Suprapubic skin (tissue), 3 donors: ENCODE measurements around the gene BRK1.

Source experiments
- EP300 ChIP-seq: sonication (generic); formaldehyde crosslinking; IDR thresholded peaks from one replicate; pipeline ENCODE4 v1.6.1; 2017; ENCODE audit warnings: antibody characterized with exemption
- POLR2A ChIP-seq, 2 donors: fragments of 450-650 bp; IDR thresholded peaks; one replicate each; pipeline ENCODE4 v1.6.1; 2017; ENCODE audit warnings: antibody characterized with exemption in 2 of 2, mild to moderate bottlenecking in 2 of 2, moderate library complexity in 2 of 2
- TF ChIP-seq, protein P1 (sequence below), 2 donors: fragments of 200-600 bp in 1 of 2; fragments of 450-650 bp in 1 of 2; sonication (generic) in 1 of 2; IDR thresholded peaks; one replicate each; pipeline ENCODE4 v1.5.1; 2016 to 2019; ENCODE audit warnings: antibody characterized with exemption in 2 of 2, mild to moderate bottlenecking in 1 of 2, moderate library complexity in 1 of 2

DNA sequence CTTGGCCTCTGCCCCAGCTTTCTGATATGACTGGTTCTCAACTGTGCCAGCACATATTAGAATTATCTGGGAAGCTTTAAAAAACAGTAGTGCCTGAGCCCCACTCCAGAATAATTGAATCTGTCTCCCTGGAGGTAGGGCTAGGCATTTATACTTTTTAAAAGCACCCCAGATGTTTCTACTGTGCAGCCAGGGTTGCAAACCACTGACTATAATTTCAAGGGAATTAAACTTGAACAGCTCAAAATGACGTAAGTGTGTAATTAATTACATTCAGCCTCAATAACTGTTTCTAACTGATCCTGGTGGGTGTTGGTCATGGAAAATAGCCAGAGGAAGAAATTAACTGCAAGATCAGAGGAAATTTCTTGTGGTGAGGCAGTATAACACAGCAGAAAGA is 44.9 kb downstream of the BRK1 start:
- TF ChIP-seq, protein P1, sequence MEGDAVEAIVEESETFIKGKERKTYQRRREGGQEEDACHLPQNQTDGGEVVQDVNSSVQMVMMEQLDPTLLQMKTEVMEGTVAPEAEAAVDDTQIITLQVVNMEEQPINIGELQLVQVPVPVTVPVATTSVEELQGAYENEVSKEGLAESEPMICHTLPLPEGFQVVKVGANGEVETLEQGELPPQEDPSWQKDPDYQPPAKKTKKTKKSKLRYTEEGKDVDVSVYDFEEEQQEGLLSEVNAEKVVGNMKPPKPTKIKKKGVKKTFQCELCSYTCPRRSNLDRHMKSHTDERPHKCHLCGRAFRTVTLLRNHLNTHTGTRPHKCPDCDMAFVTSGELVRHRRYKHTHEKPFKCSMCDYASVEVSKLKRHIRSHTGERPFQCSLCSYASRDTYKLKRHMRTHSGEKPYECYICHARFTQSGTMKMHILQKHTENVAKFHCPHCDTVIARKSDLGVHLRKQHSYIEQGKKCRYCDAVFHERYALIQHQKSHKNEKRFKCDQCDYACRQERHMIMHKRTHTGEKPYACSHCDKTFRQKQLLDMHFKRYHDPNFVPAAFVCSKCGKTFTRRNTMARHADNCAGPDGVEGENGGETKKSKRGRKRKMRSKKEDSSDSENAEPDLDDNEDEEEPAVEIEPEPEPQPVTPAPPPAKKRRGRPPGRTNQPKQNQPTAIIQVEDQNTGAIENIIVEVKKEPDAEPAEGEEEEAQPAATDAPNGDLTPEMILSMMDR (IDR thresholded peaks at IDR 0.05), result no peak
- no peak for TF ChIP-seq EP300
- TF ChIP-seq POLR2A (IDR thresholded peaks at IDR 0.05), result no peak
